Muscle of back (tissue), 11 donors: Measurements from ENCODE around the gene ZNF70. TPM values are rescaled to one million over a fixed set of nuclear protein-coding genes. Genes with fewer than 3 reads are reported as not detected.
A peak's percentile ranks its signal among the peaks of the same experiment; 100 is the strongest.
"Not testable (repeated sequence)": the region's sequence is repeated elsewhere in the genome, so short reads cannot be mapped to it uniquely, and the experiment has no call there.

ENCODE experiments used
- DNase-seq, 3 donors: peaks; one replicate each; pipeline versions ENCODE4 v3.0.0 to v3.0.0-alpha.2; 2013
- polyA plus RNA-seq, 10 donors: library from polyadenylated mRNA; unstranded; fragments of 120-200 nt; gene quantifications; one replicate each; pipeline ENCODE4 v1.2.1, GENCODE V29; 2013; ENCODE audit not compliant: insufficient read length in 10 of 10

The ZNF70 gene
- polyA plus RNA-seq, 10 donors = 4.0 to 6.2 (median 5.1) TPM

- DNase-seq = peak in 1 of 3 donors; percentile 50
Observed at GRCh38 chr22:23762842-23763578, 12.1 kb upstream of the ZNF70 start, which contains the start of gene C22orf15. Gene C22orf15, plus strand, starts transcription at chr22:23762990. Its CDS starts 317 bp downstream, at chr22:23763307.

GRCh38 chr22:23760056-23760455 is 9.1 kb upstream of the ZNF70 start:
- DNase-seq = no peak

DNA sequence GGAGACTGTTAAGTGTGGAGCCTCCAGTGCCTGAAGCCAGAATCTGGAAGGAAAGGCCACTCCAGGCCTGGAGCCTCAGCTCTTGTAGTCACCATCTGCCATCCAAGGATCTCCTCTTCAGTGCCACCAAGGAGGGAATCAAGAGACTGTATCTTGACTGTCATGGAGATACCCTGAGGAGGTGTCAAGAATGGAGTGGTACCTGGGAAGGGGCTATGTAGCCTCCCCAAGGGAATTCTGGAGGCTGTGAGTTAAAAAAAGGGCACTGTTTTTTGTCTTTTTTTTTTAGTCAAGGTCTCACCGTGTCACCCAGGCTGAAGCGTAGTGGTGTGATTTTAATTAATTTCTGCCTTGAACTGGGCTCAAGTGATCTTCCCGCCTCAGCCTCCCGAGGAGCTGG is 8.7 kb upstream of the ZNF70 start:
- no peak for DNase-seq

- no peak for DNase-seq
Observed at GRCh38 chr22:23756891-23757290, 6.0 kb upstream of the ZNF70 start.

- DNase-seq = no peak
Observed at GRCh38 chr22:23755711-23756110, 4.8 kb upstream of the ZNF70 start.

DNA sequence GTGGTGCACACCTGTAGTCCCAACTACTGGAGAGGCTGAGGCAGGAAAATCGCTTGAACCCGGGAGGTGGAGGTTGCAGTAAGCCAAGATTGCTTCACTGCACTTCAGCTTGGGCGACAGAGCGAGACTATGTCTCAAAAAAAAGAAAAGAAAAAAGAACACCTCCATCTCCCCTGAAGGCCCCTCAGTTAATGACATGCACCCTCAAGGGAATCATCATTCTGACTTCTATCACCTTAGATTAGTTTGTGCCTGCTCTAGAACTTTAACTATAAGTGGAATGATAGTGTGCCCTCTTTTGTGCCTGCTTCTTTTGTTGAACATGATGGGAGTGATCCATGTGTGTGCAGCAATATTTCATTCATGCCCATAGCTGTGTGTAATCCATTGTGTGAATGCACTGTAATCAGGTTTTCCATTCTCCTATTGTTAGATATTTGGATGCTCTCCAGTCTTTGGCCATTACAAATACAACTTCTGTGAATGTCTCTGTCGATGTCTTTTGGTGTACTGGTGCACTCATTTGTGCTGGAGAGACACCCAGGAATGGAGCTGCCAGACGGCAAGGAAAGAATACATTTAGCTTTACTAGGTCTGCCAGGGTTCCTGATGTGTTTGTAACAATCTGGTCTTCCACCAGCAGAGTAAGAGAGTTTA is 4.2 kb upstream of the ZNF70 start:
- no peak for DNase-seq

GRCh38 chr22:23754220-23754919 is 3.5 kb upstream of the ZNF70 start, which contains the start of gene VPREB3:
Gene VPREB3, minus strand, starts transcription at chr22:23754425. Its CDS starts 62 bp downstream, at chr22:23754363.
- DNase-seq = no peak

DNA sequence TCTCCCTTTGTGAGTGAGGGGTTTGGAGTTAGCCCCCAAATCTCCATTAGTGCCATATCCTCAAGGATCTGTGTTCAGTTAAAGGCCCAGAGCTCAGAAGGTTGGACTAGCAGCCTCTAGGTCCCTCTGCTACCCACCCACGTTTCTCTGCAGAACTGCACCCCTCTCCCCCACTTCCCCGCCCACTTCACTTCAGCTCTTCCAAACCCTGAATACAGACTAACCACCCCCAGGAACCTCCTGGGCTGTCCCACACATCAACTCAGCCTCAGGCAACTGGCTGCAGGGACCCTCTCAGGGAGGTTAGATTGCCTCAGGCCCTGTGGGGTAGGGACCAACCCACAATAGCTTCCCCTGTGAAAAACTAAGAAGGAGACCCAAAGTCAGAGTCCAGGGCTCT is 2.5 kb upstream of the ZNF70 start:
- no peak for DNase-seq

- DNase-seq = no peak
Observed at GRCh38 chr22:23752750-23753149, 1.8 kb upstream of the ZNF70 start.

- DNase-seq = no peak
Observed at GRCh38 chr22:23752090-23752691, 1.3 kb upstream of the ZNF70 start.

DNA sequence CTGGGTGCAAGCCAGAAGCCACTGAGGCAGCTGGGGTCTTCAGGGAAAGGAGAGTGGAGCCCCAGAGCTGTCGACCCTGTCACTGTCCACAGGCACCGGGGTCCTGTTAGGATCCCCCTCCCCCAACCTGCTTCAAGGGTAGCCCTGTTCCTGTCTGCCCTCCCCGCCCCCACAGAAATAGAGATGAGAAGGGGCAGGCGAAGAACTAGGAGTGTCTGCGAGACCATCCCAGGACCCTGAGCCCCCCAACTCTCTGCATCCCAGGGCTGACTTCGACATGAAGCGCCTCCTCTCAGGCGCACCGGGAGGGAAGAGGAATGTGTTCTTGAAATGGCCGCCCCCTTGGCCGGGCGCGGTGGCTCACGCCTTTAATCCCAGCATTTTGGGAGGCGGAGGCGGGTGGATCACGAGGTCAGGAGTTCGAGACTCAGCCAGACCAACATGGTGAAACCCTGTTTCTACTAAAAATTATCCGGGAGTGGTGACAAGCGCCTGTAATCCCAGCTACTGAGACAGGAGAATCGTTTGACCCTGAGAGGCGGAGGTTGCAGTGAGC is 607 bp upstream of the ZNF70 start:
- DNase-seq = no peak

DNA sequence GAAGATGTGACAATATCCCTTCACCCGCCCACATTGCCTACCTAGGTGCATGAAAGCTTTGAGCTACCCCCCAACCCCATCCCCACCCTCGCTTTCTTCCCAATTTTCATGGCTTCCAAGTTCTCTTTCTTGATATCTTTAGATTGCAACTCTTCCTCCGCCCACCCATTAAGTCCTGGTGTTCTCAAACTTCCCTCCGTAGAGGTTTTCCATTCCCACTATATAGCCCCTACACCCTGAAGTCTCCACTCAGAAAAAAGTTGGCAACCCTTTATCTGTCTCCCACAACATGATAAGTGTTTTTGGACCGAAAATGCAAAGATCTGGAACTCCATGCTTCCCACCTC is 572 bp downstream of the ZNF70 start:
- DNase-seq = peak in 1 of 3 donors; percentile 66

DNA sequence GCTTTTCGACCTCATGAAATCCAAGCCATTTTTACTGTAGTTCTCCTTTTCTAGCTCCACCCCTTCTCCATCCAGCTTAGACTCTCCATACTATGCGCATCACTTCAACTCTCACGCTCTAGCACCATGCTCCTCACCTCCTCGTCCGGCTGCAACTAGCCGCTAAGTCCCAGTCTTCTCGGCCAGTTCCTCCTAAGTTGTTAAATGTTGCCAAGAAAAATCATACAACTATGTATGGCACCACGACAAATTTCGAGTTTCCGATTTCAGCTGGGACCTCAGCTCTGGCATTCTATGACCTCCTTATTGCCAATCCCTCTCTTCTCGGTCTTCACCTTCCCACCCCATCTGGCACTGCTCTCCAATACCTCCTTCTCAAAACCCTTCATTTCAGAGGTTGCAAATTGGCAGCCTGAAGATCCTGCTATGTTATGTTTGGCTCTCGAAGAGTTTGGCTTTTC is 1.0 kb downstream of the ZNF70 start:
- DNase-seq = peak in 2 of 3 donors; percentile 56 to 76

- no peak for DNase-seq
Observed at GRCh38 chr22:23745791-23746190, 5.1 kb downstream of the ZNF70 start.

DNA sequence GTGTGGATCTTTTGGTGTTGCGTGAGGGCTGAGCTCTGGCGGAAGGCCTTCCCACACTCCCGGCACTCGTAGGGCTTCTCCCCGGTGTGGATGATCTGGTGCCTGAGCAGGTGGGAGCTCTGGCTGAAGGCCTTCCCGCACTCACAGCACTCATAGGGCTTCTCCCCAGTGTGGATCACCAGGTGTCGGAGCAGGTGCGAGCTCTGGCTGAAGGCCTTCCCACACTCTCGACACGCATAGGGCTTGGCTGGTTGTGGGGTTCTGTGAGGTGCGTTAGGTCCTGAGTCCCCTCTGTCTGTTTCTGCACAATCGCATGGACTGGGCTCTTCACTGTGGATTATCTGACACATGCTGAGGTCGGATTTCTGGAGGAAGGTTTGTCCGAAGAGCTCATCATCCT is 6.4 kb downstream of the ZNF70 start:
- DNase-seq = no peak

- no peak for DNase-seq
Observed at GRCh38 chr22:23744001-23744400, 6.9 kb downstream of the ZNF70 start.

- peak; percentile 45 to 78 (median 72) for DNase-seq
Observed at GRCh38 chr22:23743303-23743705, 7.6 kb downstream of the ZNF70 start.

GRCh38 chr22:23742505-23743264 is 8.2 kb downstream of the ZNF70 start:
- DNase-seq = no peak

GRCh38 chr22:23737696-23738095 is 13.2 kb downstream of the ZNF70 start:
- peak in 1 of 3 donors; percentile 20 for DNase-seq

GRCh38 chr22:23728108-23728507 is 22.8 kb downstream of the ZNF70 start:
- not testable (repeated sequence) for DNase-seq

- DNase-seq = no peak
Observed at GRCh38 chr22:23722724-23723123, 28.2 kb downstream of the ZNF70 start.
